PC-3 (cell line): Measurements from ENCODE around the gene DPYSL4. TPM values are rescaled to one million over a fixed set of nuclear protein-coding genes. Genes with fewer than 3 reads are reported as not detected.

Experiments used
- ATAC-seq: fragments of 200-7000 bp; cut with Tn5 transposase; 2 replicates; pipeline ENCODE4 v1.9.1; 2020; ENCODE audit warnings: mild to moderate bottlenecking, moderate library complexity
- BruUV-seq: library from RNA; stranded (reverse); fragments of 400-500 nt; replicated peaks from 2 replicates; lab custom pipeline; 2021; lab: Mats Ljungman, UMichigan
- CTCF ChIA-PET: fragments of 300-600 bp; sonication (Branson Sonifier 250); formaldehyde crosslinking; loops from one replicate; lab custom pipeline; 2022; ENCODE audit warnings: antibody characterized with exemption; lab: Charles Lee
- POLR2A ChIA-PET: fragments of 300-600 bp; sonication (Branson Sonifier 250); formaldehyde crosslinking; loops from one replicate; lab custom pipeline; 2022; ENCODE audit warnings: antibody characterized with exemption; ENCODE audit not compliant: unreplicated experiment; lab: Charles Lee
- DNase-seq: peaks from one replicate; pipeline ENCODE4 v3.0.0-alpha.2; 2015
- H2AFZ ChIP-seq: fragments of 300-600 bp; sonication (generic); 2 replicates; pipeline ENCODE4 v1.6.0; 2016; ENCODE audit warnings: antibody characterized with exemption, low read length
- H3F3A ChIP-seq: fragments of 300-600 bp; sonication (generic); one replicate; pipeline ENCODE4 v1.6.0; 2017; ENCODE audit warnings: antibody characterized with exemption, low read length, control low read depth, mild to moderate bottlenecking; ENCODE audit not compliant: unreplicated experiment
- H3K27ac ChIP-seq: fragments of 300-600 bp; sonication (generic); 2 replicates; pipeline ENCODE4 v1.5.1; 2016; ENCODE audit warnings: mild to moderate bottlenecking, low read length
- H3K27me3 ChIP-seq: fragments of 300-600 bp; sonication (generic); 2 replicates; pipeline ENCODE4 v1.6.1; 2016; ENCODE audit warnings: low read length, mixed read lengths
- H3K36me3 ChIP-seq: fragments of 300-600 bp; sonication (generic); 2 replicates; pipeline ENCODE4 v1.6.1; 2016; ENCODE audit warnings: low read depth, mixed run types, low read length, mixed read lengths
- H3K4me1 ChIP-seq: fragments of 300-600 bp; sonication (generic); 2 replicates; pipeline ENCODE4 v1.5.1; 2016; ENCODE audit warnings: low read length; ENCODE audit not compliant: insufficient read depth
- H3K4me2 ChIP-seq: fragments of 300-600 bp; sonication (generic); 2 replicates; pipeline ENCODE4 v1.6.0; 2016; ENCODE audit warnings: low read length
- H3K4me3 ChIP-seq: fragments of 300-600 bp; sonication (generic); 2 replicates; pipeline ENCODE4 v1.5.1; 2016; ENCODE audit warnings: mild to moderate bottlenecking, low read length, mixed read lengths
- H3K79me2 ChIP-seq: fragments of 300-600 bp; sonication (generic); 2 replicates; pipeline ENCODE4 v1.6.1; 2017; ENCODE audit warnings: low read length, mixed read lengths
- H3K9ac ChIP-seq: fragments of 300-600 bp; sonication (generic); 2 replicates; pipeline ENCODE4 v1.6.0; 2016; ENCODE audit warnings: mild to moderate bottlenecking, low read length
- H3K9me2 ChIP-seq: fragments of 300-600 bp; sonication (generic); replicated peaks from 2 replicates; pipeline ENCODE4 v1.6.1; 2016; ENCODE audit warnings: mixed run types, low read length, mixed read lengths
- H3K9me3 ChIP-seq: fragments of 300-600 bp; sonication (generic); 2 replicates; pipeline ENCODE4 v1.6.1; 2016; ENCODE audit warnings: low read length, mixed read lengths
- H4K20me1 ChIP-seq: fragments of 300-600 bp; sonication (generic); 2 replicates; pipeline ENCODE4 v1.6.1; 2016; ENCODE audit warnings: low read length, mixed read lengths
- CTCF ChIP-seq: fragments of 300-600 bp; sonication (generic); conservative IDR thresholded peaks from 2 replicates; pipeline ENCODE4 v1.5.1; 2017; ENCODE audit warnings: antibody characterized with exemption, low read depth, mild to moderate bottlenecking, low read length
- EZH2 ChIP-seq: fragments of 300-600 bp; sonication (generic); IDR thresholded peaks from one replicate; pipeline ENCODE4 v1.6.1; 2017; ENCODE audit warnings: antibody characterized with exemption, mild to moderate bottlenecking, low read length; ENCODE audit not compliant: unreplicated experiment
- EZH2phosphoT487 ChIP-seq: fragments of 300-600 bp; sonication (generic); IDR thresholded peaks from 2 replicates; pipeline ENCODE4 v1.6.1; 2018; ENCODE audit warnings: mild to moderate bottlenecking, antibody characterized with exemption, low read length, borderline replicate concordance
- intact Hi-C: fragments of 100-400 bp; cut with micrococcal nuclease; formaldehyde crosslinking; loops from 2 replicates; pipeline ENCODE4 v1.9.0; 2023
- total RNA-seq: library from RNA; depleted of rRNA; stranded (reverse); fragments of >200 nt; gene quantifications from 2 replicates; pipeline ENCODE4 v1.2.3, GENCODE V29; 2014

DPYSL4 gene
- total RNA-seq, 1 experiment from 2014 or later = 10.2 TPM

GRCh38 chr10:132162590-132163277 is 24.0 kb upstream of the DPYSL4 start:
- H3K27me3 ChIP-seq = no peaks in the 10 kb centered on the region
- H3K4me2 ChIP-seq = peak overlapping the region; percentile 64
- H3K4me3 ChIP-seq = peak overlapping the region; percentile 31; the same call in 1 of the 2 replicates
- H3K4me1 ChIP-seq = peaks cover 7% of the 10 kb centered on the region
- H3K36me3 ChIP-seq = no peaks in the 10 kb centered on the region
- ChIA-PET POLR2A (no interaction called here), CTCF (no interaction called here)
- no peaks in the 10 kb centered on the region for H3K9me3 ChIP-seq
- peak overlapping the region; percentile 34; the same call in 1 of the 2 replicates for H2AFZ ChIP-seq
- H3K79me2 ChIP-seq = no peaks in the 10 kb centered on the region
- TF ChIP-seq CTCF = no peak
- TF ChIP-seq EZH2phosphoT487 = no peak
- no peak for TF ChIP-seq EZH2
- no peak overlapping the region for H3K27ac ChIP-seq
- peak; percentile 30 for ATAC-seq
- H4K20me1 ChIP-seq = no peaks in the 10 kb centered on the region
- DNase-seq = no peak
- H3F3A ChIP-seq = no peaks in the 10 kb centered on the region
- H3K9ac ChIP-seq = no peak overlapping the region
- intact Hi-C loops = no loop called here
- BruUV-seq = no TSS peak
- no peaks in the 10 kb centered on the region for H3K9me2 ChIP-seq

DNA sequence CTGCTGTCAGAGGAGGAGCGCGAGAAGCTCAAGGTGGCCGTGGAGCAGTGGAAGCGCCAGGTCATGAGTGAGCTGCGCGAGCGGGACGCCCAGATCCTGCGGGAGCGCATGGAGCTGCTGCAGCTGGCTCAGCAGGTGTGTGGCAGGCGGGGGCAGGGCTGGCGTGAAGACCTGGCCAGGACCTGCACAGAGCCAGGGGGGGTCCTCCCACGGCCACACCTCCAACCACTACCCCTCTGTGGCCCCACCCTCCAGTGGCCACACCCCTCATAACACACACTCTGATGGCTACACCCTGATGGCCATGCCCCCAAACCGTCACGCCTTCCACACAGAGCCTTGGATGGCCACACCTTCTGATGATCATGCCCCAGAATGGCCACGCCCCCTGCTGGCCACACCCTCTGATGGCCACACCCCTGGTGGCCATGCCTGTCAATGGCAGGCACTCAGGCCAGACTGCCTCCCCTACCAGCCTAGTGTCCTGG is 23.4 kb upstream of the DPYSL4 start:
- H3K4me3 ChIP-seq = peak overlapping the region; percentile 31; the same call in 1 of the 2 replicates
- ATAC-seq = peak; percentile 89
- H3K9ac ChIP-seq = no peak overlapping the region
- DNase-seq = peak; percentile 80
- peaks cover 7% of the 10 kb centered on the region for H3K4me1 ChIP-seq
- no peaks in the 10 kb centered on the region for H3K79me2 ChIP-seq
- intact Hi-C loops = no loop called here
- H3K9me3 ChIP-seq = no peaks in the 10 kb centered on the region
- peak overlapping the region; percentile 64 for H3K4me2 ChIP-seq
- H3K27me3 ChIP-seq = no peaks in the 10 kb centered on the region
- TF ChIP-seq CTCF (0 out of 2 replicates have a peak, but pooled peaks have one; percentile 15), EZH2phosphoT487 (no peak), EZH2 (no peak)
- CTCF ChIA-PET = no interaction called here
- peak overlapping the region; percentile 34; the same call in 1 of the 2 replicates for H2AFZ ChIP-seq
- no peaks in the 10 kb centered on the region for H3F3A ChIP-seq
- BruUV-seq = no TSS peak
- no peak overlapping the region for H3K27ac ChIP-seq
- no peaks in the 10 kb centered on the region for H3K36me3 ChIP-seq
- no peaks in the 10 kb centered on the region for H3K9me2 ChIP-seq
- no peaks in the 10 kb centered on the region for H4K20me1 ChIP-seq
- POLR2A ChIA-PET = no interaction called here
